ENCODE measurements around the gene C13orf46.

DNA sequence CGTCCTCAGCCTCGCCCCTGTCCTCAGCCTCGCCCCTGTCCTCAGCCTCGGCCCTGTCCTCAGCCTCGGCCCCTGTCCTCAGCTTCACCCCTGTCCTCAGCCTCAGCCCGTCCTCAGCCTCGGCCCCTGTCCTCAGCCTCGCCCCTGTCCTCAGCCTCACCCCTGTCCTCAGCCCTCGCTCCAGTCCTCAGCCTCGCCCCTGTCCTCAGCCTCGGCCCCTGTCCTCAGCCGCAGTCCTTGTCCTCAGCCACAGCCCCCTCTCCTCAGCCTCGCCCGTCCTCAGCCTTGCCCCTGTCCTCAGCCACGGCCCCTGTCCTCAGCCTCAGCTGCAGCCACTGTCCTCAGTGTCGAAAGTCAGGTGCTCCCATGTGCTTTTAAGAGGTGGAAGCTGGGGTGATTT, 10.5 kb downstream of the C13orf46 start:
- TF ChIP-seq CBX3 (IDR thresholded peaks at IDR 0.05; ENCODE audit: borderline replicate concordance, low read depth) (no peak), CEBPB (IDR thresholded peaks at IDR 0.05; ENCODE audit: borderline replicate concordance in 1 of 2, low read depth in 2 of 2, low read length in 2 of 2) (no peak), POLR2A (IDR thresholded peaks at IDR 0.05; ENCODE audit: low read depth, low read length) (no peak), PAX8 (IDR thresholded peaks at IDR 0.05) (no peak), TAF1 (IDR thresholded peaks at IDR 0.05; ENCODE audit: borderline replicate concordance, low read depth, low read length) (no peak)
- TF ChIP-seq, protein P1, sequence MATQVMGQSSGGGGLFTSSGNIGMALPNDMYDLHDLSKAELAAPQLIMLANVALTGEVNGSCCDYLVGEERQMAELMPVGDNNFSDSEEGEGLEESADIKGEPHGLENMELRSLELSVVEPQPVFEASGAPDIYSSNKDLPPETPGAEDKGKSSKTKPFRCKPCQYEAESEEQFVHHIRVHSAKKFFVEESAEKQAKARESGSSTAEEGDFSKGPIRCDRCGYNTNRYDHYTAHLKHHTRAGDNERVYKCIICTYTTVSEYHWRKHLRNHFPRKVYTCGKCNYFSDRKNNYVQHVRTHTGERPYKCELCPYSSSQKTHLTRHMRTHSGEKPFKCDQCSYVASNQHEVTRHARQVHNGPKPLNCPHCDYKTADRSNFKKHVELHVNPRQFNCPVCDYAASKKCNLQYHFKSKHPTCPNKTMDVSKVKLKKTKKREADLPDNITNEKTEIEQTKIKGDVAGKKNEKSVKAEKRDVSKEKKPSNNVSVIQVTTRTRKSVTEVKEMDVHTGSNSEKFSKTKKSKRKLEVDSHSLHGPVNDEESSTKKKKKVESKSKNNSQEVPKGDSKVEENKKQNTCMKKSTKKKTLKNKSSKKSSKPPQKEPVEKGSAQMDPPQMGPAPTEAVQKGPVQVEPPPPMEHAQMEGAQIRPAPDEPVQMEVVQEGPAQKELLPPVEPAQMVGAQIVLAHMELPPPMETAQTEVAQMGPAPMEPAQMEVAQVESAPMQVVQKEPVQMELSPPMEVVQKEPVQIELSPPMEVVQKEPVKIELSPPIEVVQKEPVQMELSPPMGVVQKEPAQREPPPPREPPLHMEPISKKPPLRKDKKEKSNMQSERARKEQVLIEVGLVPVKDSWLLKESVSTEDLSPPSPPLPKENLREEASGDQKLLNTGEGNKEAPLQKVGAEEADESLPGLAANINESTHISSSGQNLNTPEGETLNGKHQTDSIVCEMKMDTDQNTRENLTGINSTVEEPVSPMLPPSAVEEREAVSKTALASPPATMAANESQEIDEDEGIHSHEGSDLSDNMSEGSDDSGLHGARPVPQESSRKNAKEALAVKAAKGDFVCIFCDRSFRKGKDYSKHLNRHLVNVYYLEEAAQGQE (IDR thresholded peaks at IDR 0.05; ENCODE audit: low read depth, low read length): no peak
- TF ChIP-seq, protein P2, sequence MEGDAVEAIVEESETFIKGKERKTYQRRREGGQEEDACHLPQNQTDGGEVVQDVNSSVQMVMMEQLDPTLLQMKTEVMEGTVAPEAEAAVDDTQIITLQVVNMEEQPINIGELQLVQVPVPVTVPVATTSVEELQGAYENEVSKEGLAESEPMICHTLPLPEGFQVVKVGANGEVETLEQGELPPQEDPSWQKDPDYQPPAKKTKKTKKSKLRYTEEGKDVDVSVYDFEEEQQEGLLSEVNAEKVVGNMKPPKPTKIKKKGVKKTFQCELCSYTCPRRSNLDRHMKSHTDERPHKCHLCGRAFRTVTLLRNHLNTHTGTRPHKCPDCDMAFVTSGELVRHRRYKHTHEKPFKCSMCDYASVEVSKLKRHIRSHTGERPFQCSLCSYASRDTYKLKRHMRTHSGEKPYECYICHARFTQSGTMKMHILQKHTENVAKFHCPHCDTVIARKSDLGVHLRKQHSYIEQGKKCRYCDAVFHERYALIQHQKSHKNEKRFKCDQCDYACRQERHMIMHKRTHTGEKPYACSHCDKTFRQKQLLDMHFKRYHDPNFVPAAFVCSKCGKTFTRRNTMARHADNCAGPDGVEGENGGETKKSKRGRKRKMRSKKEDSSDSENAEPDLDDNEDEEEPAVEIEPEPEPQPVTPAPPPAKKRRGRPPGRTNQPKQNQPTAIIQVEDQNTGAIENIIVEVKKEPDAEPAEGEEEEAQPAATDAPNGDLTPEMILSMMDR (IDR thresholded peaks at IDR 0.05 in 2 of 3, conservative IDR thresholded peaks at IDR 0.05 in 1 of 3; ENCODE audit: control insufficient read depth in 2 of 3, extremely low read depth in 1 of 3, insufficient read depth in 1 of 3, low read depth in 3 of 3, low read length in 3 of 3): no peak
- TF ChIP-seq, protein P3, sequence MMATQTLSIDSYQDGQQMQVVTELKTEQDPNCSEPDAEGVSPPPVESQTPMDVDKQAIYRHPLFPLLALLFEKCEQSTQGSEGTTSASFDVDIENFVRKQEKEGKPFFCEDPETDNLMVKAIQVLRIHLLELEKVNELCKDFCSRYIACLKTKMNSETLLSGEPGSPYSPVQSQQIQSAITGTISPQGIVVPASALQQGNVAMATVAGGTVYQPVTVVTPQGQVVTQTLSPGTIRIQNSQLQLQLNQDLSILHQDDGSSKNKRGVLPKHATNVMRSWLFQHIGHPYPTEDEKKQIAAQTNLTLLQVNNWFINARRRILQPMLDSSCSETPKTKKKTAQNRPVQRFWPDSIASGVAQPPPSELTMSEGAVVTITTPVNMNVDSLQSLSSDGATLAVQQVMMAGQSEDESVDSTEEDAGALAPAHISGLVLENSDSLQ (IDR thresholded peaks at IDR 0.05): no peak
